Stimulated activated memory B cell treated with anti-CD40 and anti-IgM and Interleukin-4, amounts not matched to agents 10 μg/mL and 1 μg/mL and 100 μg/mL, for 72 hours (primary cell): ENCODE measurements around the gene AKT2.

Experiments used
- ATAC-seq: fragments of 150-1000 bp; cut with Tn5 transposase; 2 replicates; pipeline ENCODE4 v1.10.0; 2021
- H3K27ac Mint-ChIP-seq: one replicate; pipeline ENCODE4 v1.8.0; 2022; ENCODE audit warnings: mild to moderate bottlenecking, mixed read lengths
- H3K27me3 Mint-ChIP-seq: one replicate; pipeline ENCODE4 v1.8.0; 2022; ENCODE audit warnings: mixed read lengths
- H3K36me3 Mint-ChIP-seq: one replicate; pipeline ENCODE4 v1.8.0; 2022; ENCODE audit warnings: mixed read lengths
- H3K4me1 Mint-ChIP-seq: one replicate; pipeline ENCODE4 v1.8.0; 2022; ENCODE audit warnings: mixed read lengths
- H3K4me3 Mint-ChIP-seq: one replicate; pipeline ENCODE4 v1.8.0; 2022; ENCODE audit warnings: mild to moderate bottlenecking, moderate library complexity, mixed read lengths
- H3K9me3 Mint-ChIP-seq: one replicate; pipeline ENCODE4 v1.8.0; 2022; ENCODE audit warnings: mixed read lengths

Gene AKT2

DNA sequence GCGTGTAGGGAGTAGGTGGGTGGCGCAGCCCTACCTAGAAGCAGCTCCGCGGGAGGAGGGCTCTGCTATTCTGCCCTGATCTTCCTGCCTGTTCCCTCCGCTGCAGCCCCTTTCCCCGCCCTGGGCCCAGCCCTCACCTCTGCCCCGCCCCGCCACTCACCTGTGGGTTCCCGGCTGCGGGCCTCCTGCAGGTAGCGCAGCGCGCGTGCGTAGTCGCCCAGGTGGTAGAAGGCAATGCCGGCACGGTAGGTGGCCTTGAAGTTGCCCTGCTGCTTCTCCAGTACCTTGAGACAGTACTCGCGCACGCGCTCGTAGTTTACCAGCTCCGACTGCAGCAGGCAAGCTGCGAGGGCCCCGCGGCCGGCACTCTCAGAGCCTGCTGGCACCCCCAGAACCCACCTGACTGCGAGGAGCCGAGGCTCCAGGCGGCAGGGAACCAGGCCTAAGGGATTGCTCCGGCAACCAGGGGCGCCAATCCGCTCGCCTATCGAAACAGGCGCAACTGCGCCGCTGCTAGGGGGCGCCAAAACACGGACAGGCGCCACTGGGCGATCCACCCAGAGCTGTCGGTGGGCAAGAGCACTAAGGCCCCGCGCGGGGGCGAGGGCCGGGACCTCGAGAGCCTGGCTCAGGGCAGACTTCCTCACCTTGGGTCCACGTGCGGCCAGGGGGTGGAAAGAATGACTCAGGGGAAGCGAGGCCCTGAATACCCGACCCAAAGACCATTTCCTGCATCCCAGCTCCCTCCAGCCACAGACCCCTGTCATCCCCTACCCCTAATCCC lies 67.9 kb downstream of the AKT2 start:
- Mint-ChIP-seq H3K27me3 (peaks cover 36% of the 10 kb centered on the region), H3K4me3 (no peak overlapping the region), H3K36me3 (peaks cover 15% of the 10 kb centered on the region), H3K27ac (no peak overlapping the region), H3K9me3 (peaks cover 3% of the 10 kb centered on the region), H3K4me1 (peaks cover 12% of the 10 kb centered on the region)
- ATAC-seq: no peak

DNA sequence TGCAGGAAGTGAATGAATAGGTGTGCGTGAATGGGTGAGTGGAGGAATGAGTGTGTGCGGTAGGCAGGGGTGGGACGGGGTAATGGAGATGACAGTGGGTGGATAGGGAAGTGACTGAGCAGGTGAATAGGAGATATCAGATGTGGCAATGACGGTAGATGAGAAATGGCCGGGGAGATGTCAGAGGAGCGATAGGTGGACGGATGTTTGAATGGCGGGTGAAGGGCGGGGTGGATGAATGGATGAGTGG lies 68.4 kb downstream of the AKT2 start:
- H3K9me3 Mint-ChIP-seq: no peaks in the 10 kb centered on the region
- no peak for ATAC-seq
- H3K4me1 Mint-ChIP-seq: peaks cover 6% of the 10 kb centered on the region
- H3K4me3 Mint-ChIP-seq: no peak overlapping the region
- no peak overlapping the region for H3K27ac Mint-ChIP-seq
- peaks cover 15% of the 10 kb centered on the region for H3K36me3 Mint-ChIP-seq
- H3K27me3 Mint-ChIP-seq: peaks cover 31% of the 10 kb centered on the region

DNA sequence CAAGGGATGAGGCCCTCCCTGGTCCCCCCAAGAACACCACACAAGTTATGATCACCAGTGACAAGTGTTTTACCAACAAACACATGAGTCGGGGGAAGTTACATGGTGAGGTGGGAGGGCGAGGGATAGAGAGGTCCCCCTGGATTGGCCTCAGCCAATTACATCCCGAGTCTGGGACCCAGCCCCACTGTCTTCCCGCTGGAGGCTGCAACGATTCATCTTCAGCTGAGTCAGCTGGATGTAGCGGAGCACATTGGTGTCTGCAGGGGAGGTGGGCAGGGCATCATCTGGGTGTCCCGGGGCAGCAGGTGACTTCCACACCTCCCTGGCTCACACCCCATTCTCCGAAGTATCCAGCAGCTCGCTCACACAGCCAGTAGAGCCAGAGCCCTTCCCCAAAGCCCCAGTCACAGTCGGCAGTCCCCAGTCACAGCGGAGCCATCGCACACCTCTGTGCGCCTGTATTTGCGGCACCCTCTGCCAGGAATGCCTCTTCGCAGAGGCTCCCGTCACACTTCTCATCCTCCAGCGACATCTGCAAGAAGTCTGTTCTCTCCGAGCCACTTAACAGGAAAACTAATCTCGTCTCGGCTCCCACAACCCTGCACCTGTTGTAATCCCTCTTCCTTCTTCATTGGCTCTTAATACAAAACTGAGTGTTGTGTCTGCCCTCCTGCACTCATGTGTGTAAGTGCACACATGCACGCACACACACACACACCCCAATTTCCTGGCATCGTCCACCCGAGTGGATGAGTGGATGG lies 69.0 kb downstream of the AKT2 start:
- H3K9me3 Mint-ChIP-seq: no peaks in the 10 kb centered on the region
- H3K27me3 Mint-ChIP-seq: peaks cover 28% of the 10 kb centered on the region
- H3K4me1 Mint-ChIP-seq: peaks cover 6% of the 10 kb centered on the region
- peaks cover 20% of the 10 kb centered on the region for H3K36me3 Mint-ChIP-seq
- no peak overlapping the region for H3K4me3 Mint-ChIP-seq
- ATAC-seq: no peak
- no peak overlapping the region for H3K27ac Mint-ChIP-seq

DNA sequence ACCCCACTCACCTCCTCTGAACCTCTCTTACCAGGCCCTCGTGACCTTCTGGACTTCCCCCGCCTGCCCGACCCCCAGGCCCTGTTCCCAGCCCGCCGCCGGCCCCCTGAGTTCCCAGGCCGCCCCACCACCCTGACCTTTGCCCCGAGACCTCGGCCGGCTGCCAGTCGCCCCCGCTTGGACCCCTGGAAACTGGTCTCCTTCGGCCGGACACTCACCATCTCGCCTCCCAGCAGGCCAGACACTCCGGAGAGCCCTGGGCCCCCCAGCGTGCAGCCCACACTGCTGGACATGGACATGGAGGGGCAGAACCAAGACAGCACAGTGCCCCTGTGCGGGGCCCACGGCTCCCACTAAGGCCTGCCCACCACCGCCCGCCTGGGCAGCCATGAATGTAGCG lies 70.2 kb downstream of the AKT2 start:
- peaks cover 28% of the 10 kb centered on the region for H3K27me3 Mint-ChIP-seq
- H3K4me1 Mint-ChIP-seq: peaks cover 6% of the 10 kb centered on the region
- peaks cover 31% of the 10 kb centered on the region for H3K36me3 Mint-ChIP-seq
- no peak for ATAC-seq
- no peaks in the 10 kb centered on the region for H3K9me3 Mint-ChIP-seq
- H3K27ac Mint-ChIP-seq: no peak overlapping the region
- H3K4me3 Mint-ChIP-seq: no peak overlapping the region

DNA sequence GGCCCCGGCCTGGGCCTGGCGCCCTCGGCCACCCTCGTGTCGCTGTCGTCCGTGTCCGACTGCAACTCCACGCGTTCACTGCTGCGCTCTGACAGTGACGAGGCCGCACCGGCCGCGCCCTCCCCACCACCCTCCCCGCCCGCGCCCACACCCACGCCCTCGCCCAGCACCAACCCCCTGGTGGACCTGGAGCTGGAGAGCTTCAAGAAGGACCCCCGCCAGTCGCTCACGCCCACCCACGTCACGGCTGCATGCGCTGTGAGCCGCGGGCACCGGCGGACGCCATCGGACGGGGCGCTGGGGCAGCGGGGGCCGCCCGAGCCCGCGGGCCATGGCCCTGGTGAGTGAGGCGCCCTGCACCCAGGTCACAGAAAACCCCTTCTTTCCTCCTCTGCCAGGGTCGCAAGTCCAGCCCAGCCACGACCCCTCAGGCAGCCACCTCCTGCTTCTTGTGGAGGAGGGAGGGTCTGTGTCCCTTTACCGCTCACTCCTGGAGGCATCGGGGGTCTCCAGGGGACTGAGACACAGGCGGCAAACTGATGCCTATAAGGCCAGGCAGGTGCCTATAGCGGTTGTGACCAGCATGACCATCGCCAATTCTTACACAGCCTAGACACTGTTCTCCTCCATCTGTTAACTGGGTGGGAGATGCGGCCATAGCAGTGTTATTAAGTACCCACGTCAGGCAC lies 71.1 kb downstream of the AKT2 start:
- ATAC-seq: peak; percentile 42
- H3K27me3 Mint-ChIP-seq: peaks cover 22% of the 10 kb centered on the region
- peaks cover 40% of the 10 kb centered on the region for H3K36me3 Mint-ChIP-seq
- H3K4me1 Mint-ChIP-seq: peaks cover 6% of the 10 kb centered on the region
- no peak overlapping the region for H3K4me3 Mint-ChIP-seq
- H3K9me3 Mint-ChIP-seq: no peaks in the 10 kb centered on the region
- no peak overlapping the region for H3K27ac Mint-ChIP-seq

DNA sequence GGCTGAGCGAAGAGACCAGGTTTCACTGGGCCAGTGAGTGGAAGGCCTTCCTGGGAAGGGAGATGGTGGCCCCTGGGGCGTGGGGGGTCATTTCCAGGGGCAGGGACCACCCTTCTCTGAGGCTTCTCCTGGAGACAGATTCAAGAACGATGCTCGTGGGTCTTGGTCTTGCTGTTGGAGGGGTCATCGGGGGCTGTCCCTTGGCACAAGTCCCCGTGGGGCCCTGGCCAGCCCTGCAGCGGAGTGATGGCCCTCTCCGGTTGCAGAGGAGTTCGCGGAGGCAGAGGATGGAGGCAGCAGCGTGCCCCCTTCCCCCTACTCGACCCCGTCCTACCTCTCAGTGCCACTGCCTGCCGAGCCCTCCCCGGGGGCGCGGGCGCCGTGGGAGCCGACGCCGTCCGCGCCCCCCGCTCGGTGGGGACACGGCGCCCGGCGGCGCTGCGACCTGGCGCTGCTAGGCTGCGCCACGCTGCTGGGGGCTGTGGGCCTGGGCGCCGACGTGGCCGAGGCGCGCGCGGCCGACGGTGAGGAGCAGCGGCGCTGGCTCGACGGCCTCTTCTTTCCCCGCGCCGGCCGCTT lies 71.8 kb downstream of the AKT2 start:
- H3K4me1 Mint-ChIP-seq: peaks cover 6% of the 10 kb centered on the region
- no peak overlapping the region for H3K4me3 Mint-ChIP-seq
- H3K9me3 Mint-ChIP-seq: no peaks in the 10 kb centered on the region
- peaks cover 15% of the 10 kb centered on the region for H3K27me3 Mint-ChIP-seq
- peaks cover 42% of the 10 kb centered on the region for H3K36me3 Mint-ChIP-seq
- peak; percentile 55 for ATAC-seq
- no peak overlapping the region for H3K27ac Mint-ChIP-seq

DNA sequence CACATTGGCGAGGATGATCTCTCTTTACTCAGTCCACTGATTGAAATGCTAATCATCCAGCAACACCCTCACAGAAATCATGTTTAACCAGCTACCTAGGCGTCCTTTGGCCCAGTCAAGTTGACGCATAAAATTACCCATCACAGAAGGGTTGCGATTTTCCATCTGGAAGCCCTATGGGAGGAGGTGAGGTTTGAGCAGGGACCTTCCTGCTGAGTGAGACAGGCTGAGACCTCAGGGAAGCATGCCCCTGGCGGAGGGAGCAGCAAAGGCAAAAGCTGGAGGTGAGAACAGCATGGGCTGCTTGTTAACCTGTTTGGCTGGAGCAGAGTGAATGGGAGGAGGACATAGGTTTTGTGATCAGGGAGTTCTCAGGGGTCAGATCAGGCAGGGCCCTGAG lies 74.3 kb downstream of the AKT2 start:
- no peak overlapping the region for H3K27ac Mint-ChIP-seq
- H3K27me3 Mint-ChIP-seq: no peaks in the 10 kb centered on the region
- H3K36me3 Mint-ChIP-seq: peaks cover 50% of the 10 kb centered on the region
- H3K4me3 Mint-ChIP-seq: no peak overlapping the region
- no peak for ATAC-seq
- no peaks in the 10 kb centered on the region for H3K9me3 Mint-ChIP-seq
- no peaks in the 10 kb centered on the region for H3K4me1 Mint-ChIP-seq

DNA sequence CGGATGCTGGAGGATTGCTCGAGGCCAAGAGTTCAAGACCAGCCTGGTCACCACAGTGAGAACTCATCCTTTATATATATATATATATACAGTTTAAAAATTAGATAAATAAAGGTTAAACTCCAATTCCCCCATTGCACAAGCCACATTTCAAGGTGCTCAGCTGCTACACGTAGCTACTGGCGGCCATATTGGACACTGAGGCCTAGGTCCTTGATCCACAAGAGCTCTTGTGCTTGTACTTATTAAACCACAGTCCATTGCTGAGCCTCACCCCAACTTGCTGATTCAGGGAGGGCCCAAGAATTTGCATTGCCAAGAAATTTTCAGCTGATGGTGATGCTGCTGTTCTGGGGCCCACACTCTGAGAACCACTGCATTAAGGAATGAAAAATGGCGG lies 76.5 kb downstream of the AKT2 start:
- ATAC-seq: no peak
- Mint-ChIP-seq H3K9me3 (no peaks in the 10 kb centered on the region), H3K27ac (no peak overlapping the region), H3K27me3 (no peaks in the 10 kb centered on the region), H3K4me1 (no peaks in the 10 kb centered on the region), H3K36me3 (peaks cover 68% of the 10 kb centered on the region), H3K4me3 (no peak overlapping the region)

DNA sequence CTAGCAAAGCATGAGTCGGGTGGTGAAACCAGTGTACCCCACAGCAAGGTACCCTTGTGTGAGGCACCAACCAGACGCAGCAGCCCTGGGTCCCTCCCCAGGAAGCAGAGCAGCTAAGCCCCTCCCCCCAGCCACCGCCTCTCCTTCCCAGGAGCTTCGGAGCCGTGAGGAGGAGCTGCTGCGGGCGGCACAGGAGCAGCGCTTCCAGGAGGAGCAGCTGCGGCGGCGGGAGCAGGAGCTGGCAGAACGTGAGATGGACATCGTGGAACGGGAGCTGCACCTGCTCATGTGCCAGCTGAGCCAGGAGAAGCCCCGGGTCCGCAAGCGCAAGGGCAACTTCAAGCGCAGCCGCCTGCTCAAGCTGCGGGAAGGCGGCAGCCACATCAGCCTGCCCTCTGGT lies 79.4 kb downstream of the AKT2 start:
- Mint-ChIP-seq H3K9me3 (no peaks in the 10 kb centered on the region), H3K27ac (no peak overlapping the region), H3K36me3 (peaks cover 59% of the 10 kb centered on the region), H3K4me3 (no peak overlapping the region), H3K4me1 (no peaks in the 10 kb centered on the region), H3K27me3 (no peaks in the 10 kb centered on the region)
- ATAC-seq: no peak

DNA sequence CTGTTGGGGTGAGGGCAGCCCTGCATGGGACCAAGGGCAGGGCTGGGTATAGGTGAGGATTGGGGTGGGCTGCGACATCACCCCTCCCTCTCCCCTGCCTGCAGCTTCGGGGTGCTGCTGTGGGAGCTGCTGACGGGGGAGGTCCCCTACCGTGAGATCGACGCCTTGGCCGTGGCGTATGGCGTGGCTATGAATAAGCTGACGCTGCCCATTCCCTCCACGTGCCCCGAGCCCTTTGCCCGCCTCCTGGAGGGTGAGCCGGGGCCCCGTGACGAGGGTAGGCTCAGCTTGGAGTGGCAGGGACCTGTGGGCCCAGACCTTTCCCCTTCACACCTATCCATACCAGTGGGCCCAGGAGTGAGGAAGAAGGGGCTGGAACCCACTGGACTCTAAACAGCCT lies 80.8 kb downstream of the AKT2 start:
- no peak overlapping the region for H3K27ac Mint-ChIP-seq
- no peak overlapping the region for H3K4me3 Mint-ChIP-seq
- no peaks in the 10 kb centered on the region for H3K9me3 Mint-ChIP-seq
- H3K27me3 Mint-ChIP-seq: no peaks in the 10 kb centered on the region
- no peak for ATAC-seq
- no peaks in the 10 kb centered on the region for H3K4me1 Mint-ChIP-seq
- peaks cover 49% of the 10 kb centered on the region for H3K36me3 Mint-ChIP-seq

DNA sequence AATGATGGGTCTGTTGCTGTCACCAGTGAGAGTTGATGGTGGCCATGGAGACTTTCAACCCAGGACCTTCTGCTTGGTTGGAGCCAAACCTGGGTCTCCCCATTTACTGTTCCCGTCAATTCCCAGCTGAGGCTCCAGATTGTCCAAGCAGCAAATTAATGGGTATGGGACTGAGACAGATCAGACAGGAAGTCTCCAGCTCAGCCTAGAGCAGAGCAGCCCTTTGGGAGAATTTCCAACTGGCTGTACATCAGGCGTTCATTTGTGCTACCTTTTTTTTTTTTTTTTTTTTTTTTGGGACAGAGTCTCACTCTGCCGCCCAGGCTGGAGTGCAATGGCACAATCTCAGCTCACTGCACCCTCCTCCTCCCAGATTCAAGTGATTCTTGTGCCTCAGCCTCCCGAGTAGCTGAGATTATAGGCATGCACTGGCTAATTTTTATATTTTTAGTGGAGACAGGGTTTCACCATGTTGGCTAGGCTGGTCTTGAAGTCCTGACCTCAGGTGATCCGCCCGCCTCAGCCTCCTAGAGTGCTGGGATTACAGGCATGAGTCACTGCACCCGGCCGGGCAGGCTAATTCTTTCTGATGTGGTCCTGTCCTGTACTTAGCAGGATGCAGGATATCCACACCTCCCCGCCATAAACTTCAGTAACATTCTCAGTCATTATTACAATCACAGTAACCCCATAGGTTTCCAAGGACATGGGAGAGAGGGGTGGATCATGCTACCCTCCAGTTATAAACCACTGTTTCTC lies 84.6 kb downstream of the AKT2 start:
- Mint-ChIP-seq H3K4me3 (no peak overlapping the region), H3K9me3 (no peaks in the 10 kb centered on the region), H3K36me3 (peaks cover 42% of the 10 kb centered on the region)

DNA sequence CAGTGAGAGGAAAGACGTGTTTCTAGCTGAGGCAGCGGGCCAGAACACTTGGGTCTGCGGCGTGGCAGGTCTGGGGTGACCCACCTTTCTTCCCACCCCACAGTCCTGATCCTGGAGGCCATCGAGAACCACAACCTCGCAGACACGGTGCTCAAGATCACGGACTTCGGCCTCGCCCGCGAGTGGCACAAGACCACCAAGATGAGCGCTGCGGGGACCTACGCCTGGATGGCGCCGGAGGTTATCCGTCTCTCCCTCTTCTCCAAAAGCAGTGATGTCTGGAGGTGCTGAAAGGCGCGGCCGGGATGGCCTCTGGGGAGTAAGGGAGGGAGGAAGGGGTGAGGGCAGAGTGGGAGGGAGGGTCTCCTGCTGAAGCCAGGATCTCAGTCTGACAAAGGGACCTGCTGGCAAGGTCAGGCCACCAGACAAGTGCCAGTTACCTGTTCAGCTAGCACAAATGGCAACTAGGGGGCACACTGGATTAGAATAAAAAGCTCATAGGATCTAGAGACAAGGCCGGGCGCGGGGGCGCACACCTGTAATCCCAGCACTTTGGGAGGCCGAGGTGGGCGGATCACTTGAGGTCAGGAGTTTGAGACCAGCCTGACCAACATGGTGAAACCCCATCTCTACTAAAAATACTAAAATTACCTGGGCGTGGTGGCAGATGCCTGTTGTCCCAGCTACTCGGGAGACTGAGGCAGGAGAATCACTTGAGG lies 86.7 kb downstream of the AKT2 start:
- H3K4me1 Mint-ChIP-seq: peaks cover 13% of the 10 kb centered on the region
- H3K27me3 Mint-ChIP-seq: no peaks in the 10 kb centered on the region
- no peak overlapping the region for H3K27ac Mint-ChIP-seq
- peaks cover 24% of the 10 kb centered on the region for H3K36me3 Mint-ChIP-seq
- no peak for ATAC-seq
- H3K9me3 Mint-ChIP-seq: no peaks in the 10 kb centered on the region
- H3K4me3 Mint-ChIP-seq: no peak overlapping the region

More for the DNA sequence above, 84.6 kb downstream of the AKT2 start:
- Mint-ChIP-seq H3K4me1 (no peaks in the 10 kb centered on the region), H3K27ac (no peak overlapping the region), H3K27me3 (no peaks in the 10 kb centered on the region)
- no peak for ATAC-seq

DNA sequence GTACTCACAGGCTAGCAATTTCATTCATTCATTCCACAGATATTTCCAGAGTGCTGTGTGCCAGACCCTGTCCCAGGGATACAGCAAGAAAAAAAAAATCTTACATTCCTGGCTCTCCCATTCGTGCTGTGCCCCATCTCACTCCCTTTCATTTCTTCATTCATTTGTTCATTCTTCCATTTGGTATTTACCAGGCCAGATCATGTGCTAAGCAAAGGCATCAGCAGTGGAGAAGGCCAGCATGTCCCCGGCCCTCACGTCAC lies 91.6 kb downstream of the AKT2 start:
- no peak overlapping the region for H3K27ac Mint-ChIP-seq

DNA sequence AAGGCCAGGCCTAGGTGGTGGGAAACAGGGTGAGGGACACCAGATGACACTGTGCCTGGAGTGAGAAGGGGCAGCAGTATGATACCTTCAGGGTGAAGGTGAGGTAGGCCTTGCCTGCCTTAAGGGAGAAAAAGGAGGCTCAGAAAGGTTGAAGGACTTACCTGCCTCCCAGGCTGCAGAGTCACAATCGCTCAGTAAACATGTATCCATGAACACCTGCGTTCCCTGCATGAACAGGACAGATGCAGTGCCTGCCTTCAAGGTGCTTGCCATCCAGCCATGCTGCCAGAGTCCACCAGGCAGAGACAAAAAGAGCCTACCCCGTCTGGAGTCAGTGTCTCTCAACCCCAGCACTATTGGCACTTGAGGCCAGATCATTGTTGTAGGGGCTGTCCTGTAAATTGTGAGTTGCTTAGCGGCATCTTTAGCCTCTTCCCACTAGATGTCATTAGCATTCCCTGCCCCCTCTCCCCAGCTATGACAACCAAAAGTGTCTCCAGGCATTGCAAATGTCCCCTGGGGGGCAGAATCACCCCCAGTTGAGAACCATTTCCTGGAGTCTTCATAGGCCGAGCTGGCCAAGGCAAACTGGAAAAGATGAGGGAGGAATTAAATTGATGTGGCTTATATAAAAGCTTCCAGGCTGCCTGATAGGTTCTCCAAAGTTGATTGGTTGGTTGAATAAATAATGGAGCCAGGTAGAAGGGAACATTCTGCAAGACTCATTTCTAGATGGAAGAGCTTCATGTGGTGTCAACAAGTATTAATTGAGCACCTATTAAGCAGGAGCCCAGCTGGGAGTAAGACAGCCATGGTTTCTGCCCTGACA lies 92.2 kb downstream of the AKT2 start:
- ATAC-seq: no peak
- H3K27me3 Mint-ChIP-seq: no peaks in the 10 kb centered on the region
- peak overlapping the region; percentile 63 for H3K4me3 Mint-ChIP-seq
- no peaks in the 10 kb centered on the region for H3K9me3 Mint-ChIP-seq
- peaks cover 27% of the 10 kb centered on the region for H3K4me1 Mint-ChIP-seq
- H3K36me3 Mint-ChIP-seq: peaks cover 3% of the 10 kb centered on the region
- no peak overlapping the region for H3K27ac Mint-ChIP-seq

More for the DNA sequence above, 91.6 kb downstream of the AKT2 start:
- H3K4me1 Mint-ChIP-seq: peaks cover 27% of the 10 kb centered on the region
- no peaks in the 10 kb centered on the region for H3K27me3 Mint-ChIP-seq
- peaks cover 5% of the 10 kb centered on the region for H3K36me3 Mint-ChIP-seq
- no peaks in the 10 kb centered on the region for H3K9me3 Mint-ChIP-seq
- no peak for ATAC-seq
- no peak overlapping the region for H3K4me3 Mint-ChIP-seq
